Parathyroid adenoma (tissue), 2 donors: ENCODE data around the gene ZNF23.

Source experiments
- H2AFZ ChIP-seq: fragments of 300-600 bp; sonication (generic); one replicate; pipeline ENCODE4 v1.7.0; 2017; ENCODE audit warnings: antibody characterized with exemption, mild to moderate bottlenecking
- H3K27ac ChIP-seq: fragments of 300-600 bp; sonication (generic); one replicate; pipeline ENCODE4 v1.7.0; 2017
- H3K27me3 ChIP-seq: fragments of 300-600 bp; sonication (generic); one replicate; pipeline ENCODE4 v1.7.0; 2017; ENCODE audit warnings: low read length; ENCODE audit not compliant: control insufficient read depth, insufficient read depth
- H3K36me3 ChIP-seq: fragments of 300-600 bp; sonication (generic); one replicate; pipeline ENCODE4 v1.7.0; 2017; ENCODE audit warnings: low read length; ENCODE audit not compliant: control insufficient read depth, insufficient read depth
- H3K4me1 ChIP-seq: fragments of 300-600 bp; sonication (generic); one replicate; pipeline ENCODE4 v1.7.0; 2017; ENCODE audit warnings: control low read depth
- H3K4me2 ChIP-seq: fragments of 300-600 bp; sonication (generic); one replicate; pipeline ENCODE4 v1.7.0; 2017; ENCODE audit warnings: low read length
- H3K4me3 ChIP-seq: fragments of 300-600 bp; sonication (generic); one replicate; pipeline ENCODE4 v1.7.0; 2017; ENCODE audit warnings: low read depth, low read length
- H3K79me2 ChIP-seq: fragments of 300-600 bp; sonication (generic); one replicate; pipeline ENCODE4 v1.7.0; 2017; ENCODE audit warnings: control low read depth
- H3K9ac ChIP-seq: fragments of 300-600 bp; sonication (generic); one replicate; pipeline ENCODE4 v1.7.0; 2017; ENCODE audit warnings: mild to moderate bottlenecking
- H3K9me3 ChIP-seq: fragments of 300-600 bp; sonication (generic); one replicate; pipeline ENCODE4 v1.7.0; 2017; ENCODE audit warnings: low read length; ENCODE audit not compliant: control insufficient read depth
- TF ChIP-seq, protein P1 (sequence below): fragments of 300-600 bp; sonication (generic); IDR thresholded peaks from one replicate; pipeline ENCODE4 v1.7.0; 2017; ENCODE audit warnings: antibody characterized with exemption, mild to moderate bottlenecking
- donor health status: primary hyperparathyroidism.

The ZNF23 gene

DNA sequence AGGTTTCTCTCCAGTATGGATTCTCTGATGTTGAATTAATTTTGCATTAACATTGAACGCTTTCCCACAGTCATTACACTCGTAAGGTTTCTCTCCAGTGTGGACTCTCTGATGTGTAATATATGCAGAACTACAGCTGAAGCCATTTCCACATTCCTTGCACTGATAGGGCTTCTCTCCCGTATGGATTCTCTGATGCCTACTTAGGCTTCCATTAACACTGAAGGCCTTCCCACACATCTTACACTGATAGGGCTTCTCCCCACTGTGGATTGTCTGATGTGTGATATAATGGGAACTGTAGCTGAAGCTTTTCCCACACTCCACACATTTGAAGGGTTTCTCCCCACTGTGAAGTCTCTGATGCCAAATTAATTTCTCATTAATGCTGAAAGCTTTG is 13.0 kb downstream of the ZNF23 start:
- Histone ChIP-seq H3K4me3 (no peak overlapping the region), H3K9me3 (peaks cover 9% of the 10 kb centered on the region), H3K27ac (no peak overlapping the region), H3K36me3 (peaks cover 24% of the 10 kb centered on the region), H3K4me2 (no peak overlapping the region), H3K9ac (no peak overlapping the region), H2AFZ (no peak overlapping the region), H3K4me1 (peaks cover 8% of the 10 kb centered on the region), H3K27me3 (no peaks in the 10 kb centered on the region), H3K79me2 (no peaks in the 10 kb centered on the region)
- TF ChIP-seq, protein P1, sequence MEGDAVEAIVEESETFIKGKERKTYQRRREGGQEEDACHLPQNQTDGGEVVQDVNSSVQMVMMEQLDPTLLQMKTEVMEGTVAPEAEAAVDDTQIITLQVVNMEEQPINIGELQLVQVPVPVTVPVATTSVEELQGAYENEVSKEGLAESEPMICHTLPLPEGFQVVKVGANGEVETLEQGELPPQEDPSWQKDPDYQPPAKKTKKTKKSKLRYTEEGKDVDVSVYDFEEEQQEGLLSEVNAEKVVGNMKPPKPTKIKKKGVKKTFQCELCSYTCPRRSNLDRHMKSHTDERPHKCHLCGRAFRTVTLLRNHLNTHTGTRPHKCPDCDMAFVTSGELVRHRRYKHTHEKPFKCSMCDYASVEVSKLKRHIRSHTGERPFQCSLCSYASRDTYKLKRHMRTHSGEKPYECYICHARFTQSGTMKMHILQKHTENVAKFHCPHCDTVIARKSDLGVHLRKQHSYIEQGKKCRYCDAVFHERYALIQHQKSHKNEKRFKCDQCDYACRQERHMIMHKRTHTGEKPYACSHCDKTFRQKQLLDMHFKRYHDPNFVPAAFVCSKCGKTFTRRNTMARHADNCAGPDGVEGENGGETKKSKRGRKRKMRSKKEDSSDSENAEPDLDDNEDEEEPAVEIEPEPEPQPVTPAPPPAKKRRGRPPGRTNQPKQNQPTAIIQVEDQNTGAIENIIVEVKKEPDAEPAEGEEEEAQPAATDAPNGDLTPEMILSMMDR = no peak

DNA sequence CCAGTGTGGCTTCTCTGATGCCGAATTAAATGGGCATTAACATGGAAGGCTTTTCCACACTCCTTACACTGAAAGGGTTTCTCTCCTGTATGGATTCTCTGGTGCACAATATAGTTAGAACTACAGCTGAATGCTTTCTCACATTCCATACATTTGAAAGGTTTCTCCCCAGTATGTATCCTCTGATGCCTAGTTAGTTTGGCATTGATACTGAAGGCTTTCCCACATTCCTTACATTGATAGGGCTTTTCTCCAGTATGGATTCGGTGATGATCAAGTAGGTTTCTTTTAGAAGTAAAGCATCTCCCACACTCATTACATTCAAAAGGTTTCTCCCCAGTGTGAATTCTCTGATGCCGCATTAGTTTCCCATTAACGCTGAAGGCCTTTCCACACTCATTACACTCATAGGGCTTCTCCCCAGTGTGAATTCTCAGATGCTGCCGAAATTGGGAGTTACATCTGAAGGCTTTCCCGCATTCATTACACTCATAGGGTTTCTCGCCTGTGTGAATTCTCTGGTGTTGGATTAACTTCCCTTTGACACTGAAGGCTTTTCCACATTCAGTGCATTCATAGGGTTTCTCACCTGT is 13.7 kb downstream of the ZNF23 start:
- Histone ChIP-seq H3K9me3 (peaks cover 9% of the 10 kb centered on the region), H2AFZ (no peak overlapping the region), H3K27ac (no peak overlapping the region), H3K4me2 (no peak overlapping the region), H3K79me2 (no peaks in the 10 kb centered on the region), H3K36me3 (peaks cover 24% of the 10 kb centered on the region), H3K4me3 (no peak overlapping the region), H3K4me1 (peaks cover 4% of the 10 kb centered on the region), H3K27me3 (no peaks in the 10 kb centered on the region), H3K9ac (no peak overlapping the region)
- TF ChIP-seq, protein P1 = no peak

DNA sequence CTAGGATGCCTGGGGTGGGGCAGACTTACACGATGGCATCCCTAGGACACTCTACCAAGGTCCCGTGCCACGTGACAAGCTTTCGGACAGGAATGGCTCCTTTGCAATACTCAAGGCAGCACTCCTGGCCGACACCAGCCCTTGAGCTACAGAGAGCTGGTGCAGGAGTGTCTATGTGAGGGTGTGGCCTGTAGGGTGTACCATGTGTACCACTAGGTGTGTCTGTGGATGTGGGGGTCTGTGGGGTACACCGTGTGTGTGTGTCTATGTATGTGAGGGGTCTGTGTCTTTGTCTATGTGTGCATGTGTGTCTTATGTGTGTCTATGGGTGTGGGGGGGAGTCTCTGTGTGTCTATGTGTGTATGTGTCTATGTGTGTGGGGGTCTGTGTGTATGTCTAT is 18.3 kb downstream of the ZNF23 start:
- no peaks in the 10 kb centered on the region for H3K4me1 ChIP-seq
- H3K9ac ChIP-seq = no peak overlapping the region
- peaks cover 11% of the 10 kb centered on the region for H3K36me3 ChIP-seq
- no peaks in the 10 kb centered on the region for H3K27me3 ChIP-seq
- no peak overlapping the region for H3K4me3 ChIP-seq
- peaks cover 3% of the 10 kb centered on the region for H3K9me3 ChIP-seq
- H3K4me2 ChIP-seq = no peak overlapping the region
- H2AFZ ChIP-seq = no peak overlapping the region
- H3K79me2 ChIP-seq = no peaks in the 10 kb centered on the region
- TF ChIP-seq, protein P1 = no peak
- H3K27ac ChIP-seq = no peak overlapping the region

DNA sequence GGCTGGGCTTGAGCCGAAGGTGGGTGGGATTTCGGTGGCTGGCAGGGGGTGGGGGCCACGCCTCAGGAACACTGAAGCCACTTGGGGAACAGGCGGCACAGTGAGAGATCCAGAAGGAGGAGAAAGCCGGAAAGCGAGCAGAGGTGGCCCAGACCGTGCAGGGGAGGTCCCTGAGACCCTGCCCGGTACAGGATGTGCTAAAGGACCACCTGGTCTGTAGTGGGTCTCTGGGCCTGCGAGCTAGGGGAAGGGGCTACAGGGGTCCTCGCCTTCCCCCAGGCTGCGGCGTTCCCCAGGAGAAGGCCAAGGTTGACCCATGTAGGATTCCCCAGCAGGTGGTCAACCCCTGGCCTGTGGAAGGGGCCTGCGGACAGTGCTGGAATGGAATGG is 20.0 kb downstream of the ZNF23 start, which contains the start of gene TLE7:
Gene TLE7, minus strand, starts transcription at position 4 of the 390 bp plus-strand sequence. CDS start 8,730 bp downstream, outside the sequence.
- Histone ChIP-seq H3K4me1 (no peaks in the 10 kb centered on the region), H3K36me3 (no peaks in the 10 kb centered on the region), H3K79me2 (no peaks in the 10 kb centered on the region), H3K9ac (no peak within 1 kb of the TSS), H3K9me3 (no peaks in the 10 kb centered on the region), H3K27me3 (no peaks in the 10 kb centered on the region), H3K27ac (no peak within 1 kb of the TSS), H3K4me3 (no peak within 1 kb of the TSS), H3K4me2 (no peak within 1 kb of the TSS), H2AFZ (no peak within 1 kb of the TSS)
- TF ChIP-seq, protein P1 = no peak
